ENCODE data around the gene NR2C2. TPM values are rescaled to one million over a fixed set of nuclear protein-coding genes. Genes with fewer than 3 reads are reported as not detected.

NR2C2 gene
- polyA plus RNA-seq, 1 donor (not counting 4 experiments of a cell fraction or from before 2014, with no cell fraction given), result 9.4 TPM

- H3K9ac ChIP-seq (ENCODE audit: control insufficient read depth, extremely low read depth, insufficient read depth, low read length), result no peak overlapping the region
- FAIRE-seq, result no peak
- H3K4me1 ChIP-seq (ENCODE audit: control insufficient read depth, extremely low read depth, insufficient read depth, low read length), result no peaks in the 10 kb centered on the region
- no peaks in the 10 kb centered on the region for H3K79me2 ChIP-seq (ENCODE audit: control insufficient read depth, insufficient read depth, low read length)
- dilution Hi-C loops (cut with MboI; ENCODE audit: extremely low pct_ligation_motif_present, low sequenced_read_pairs), result no loop called here
- no peaks in the 10 kb centered on the region for H3K27me3 ChIP-seq (ENCODE audit: control insufficient read depth, extremely low read depth, insufficient read depth, low read length)
- peaks cover 14 to 27% of the 10 kb centered on the region in 2 experiments for H3K36me3 ChIP-seq (ENCODE audit: control insufficient read depth in 2 of 2, extremely low read depth in 1 of 2, insufficient read depth in 2 of 2, low read length in 2 of 2)
- no peak overlapping the region for H3K27ac ChIP-seq (ENCODE audit: control insufficient read depth, insufficient read depth, low read length)
- no peak for TF ChIP-seq EZH2 (IDR thresholded peaks at IDR 0.05; ENCODE audit: low read length)
- no peaks in the 10 kb centered on the region for H3K9me1 ChIP-seq (ENCODE audit: control insufficient read depth, extremely low read depth, insufficient read depth, low read length)
- no peaks in the 10 kb centered on the region for H4K20me1 ChIP-seq (ENCODE audit: control insufficient read depth, extremely low read depth, insufficient read depth, low read length)
- H2AFZ ChIP-seq (ENCODE audit: control insufficient read depth, low read length), result no peak overlapping the region
- DNase-seq (ENCODE audit: low read depth, low spot score), result no peak
- no peak overlapping the region for H3K4me2 ChIP-seq (ENCODE audit: control insufficient read depth, extremely low read depth, insufficient read depth, low read depth, low read length)
- H3K9me3 ChIP-seq (ENCODE audit: control insufficient read depth, low read depth, low read length), result no peaks in the 10 kb centered on the region
- no peak overlapping the region for H3K4me3 ChIP-seq (ENCODE audit: control insufficient read depth in 2 of 3, extremely low read depth in 1 of 3, insufficient read depth in 2 of 3, low read depth in 1 of 3, low read length in 3 of 3)
Measured at GRCh38 chr3:15029625-15030024, 82.2 kb downstream of the NR2C2 start.

- no peak for TF ChIP-seq EZH2 (IDR thresholded peaks at IDR 0.05; ENCODE audit: low read length)
- TF ChIP-seq CTCF (optimal IDR thresholded peaks at IDR 0.05 in 1 of 3, IDR thresholded peaks at IDR 0.05 in 1 of 3, conservative IDR thresholded peaks at IDR 0.05 in 1 of 3; ENCODE audit: extremely low read depth in 1 of 3, insufficient read depth in 2 of 3, low read length in 3 of 3), result no peak
- peaks cover 15 to 30% of the 10 kb centered on the region in 2 experiments for H3K36me3 ChIP-seq (ENCODE audit: control insufficient read depth in 2 of 2, extremely low read depth in 1 of 2, insufficient read depth in 2 of 2, low read length in 2 of 2)
- no peak for FAIRE-seq
Measured at GRCh38 chr3:15032650-15033049, 85.3 kb downstream of the NR2C2 start.

GRCh38 chr3:15033103-15033502 is 85.7 kb downstream of the NR2C2 start:
- Histone ChIP-seq H3K36me3 (ENCODE audit: control insufficient read depth in 2 of 2, extremely low read depth in 1 of 2, insufficient read depth in 2 of 2, low read length in 2 of 2) (peaks cover 15 to 30% of the 10 kb centered on the region in 2 experiments), H3K4me2 (ENCODE audit: control insufficient read depth, extremely low read depth, insufficient read depth, low read depth, low read length) (no peak overlapping the region), H2AFZ (ENCODE audit: control insufficient read depth, low read length) (no peak overlapping the region), H3K4me3 (ENCODE audit: control insufficient read depth in 2 of 3, extremely low read depth in 1 of 3, insufficient read depth in 2 of 3, low read depth in 1 of 3, low read length in 3 of 3) (no peak overlapping the region), H3K79me2 (ENCODE audit: control insufficient read depth, insufficient read depth, low read length) (no peaks in the 10 kb centered on the region), H3K9me1 (ENCODE audit: control insufficient read depth, extremely low read depth, insufficient read depth, low read length) (no peaks in the 10 kb centered on the region), H3K9me3 (ENCODE audit: control insufficient read depth, low read depth, low read length) (no peaks in the 10 kb centered on the region), H3K27me3 (ENCODE audit: control insufficient read depth, extremely low read depth, insufficient read depth, low read length) (no peaks in the 10 kb centered on the region), H3K9ac (ENCODE audit: control insufficient read depth, extremely low read depth, insufficient read depth, low read length) (no peak overlapping the region), H4K20me1 (ENCODE audit: control insufficient read depth, extremely low read depth, insufficient read depth, low read length) (no peaks in the 10 kb centered on the region), H3K27ac (ENCODE audit: control insufficient read depth, insufficient read depth, low read length) (no peak overlapping the region), H3K4me1 (ENCODE audit: control insufficient read depth, extremely low read depth, insufficient read depth, low read length) (no peaks in the 10 kb centered on the region)
- FAIRE-seq (no peak), DNase-seq (ENCODE audit: low read depth, low spot score) (no peak)
- TF ChIP-seq CTCF (optimal IDR thresholded peaks at IDR 0.05 in 1 of 3, IDR thresholded peaks at IDR 0.05 in 1 of 3, conservative IDR thresholded peaks at IDR 0.05 in 1 of 3; ENCODE audit: extremely low read depth in 1 of 3, insufficient read depth in 2 of 3, low read length in 3 of 3), result no peak
- no peak for TF ChIP-seq EZH2 (IDR thresholded peaks at IDR 0.05; ENCODE audit: low read length)
- dilution Hi-C loops (cut with MboI; ENCODE audit: extremely low pct_ligation_motif_present, low sequenced_read_pairs), result no loop called here

More at GRCh38 chr3:15032650-15033049, 85.3 kb downstream of the NR2C2 start:
- dilution Hi-C loops (cut with MboI; ENCODE audit: extremely low pct_ligation_motif_present, low sequenced_read_pairs), result no loop called here
- Histone ChIP-seq H3K27ac (ENCODE audit: control insufficient read depth, insufficient read depth, low read length) (no peak overlapping the region), H3K9me3 (ENCODE audit: control insufficient read depth, low read depth, low read length) (no peaks in the 10 kb centered on the region), H3K4me3 (ENCODE audit: control insufficient read depth in 2 of 3, extremely low read depth in 1 of 3, insufficient read depth in 2 of 3, low read depth in 1 of 3, low read length in 3 of 3) (no peak overlapping the region), H3K9ac (ENCODE audit: control insufficient read depth, extremely low read depth, insufficient read depth, low read length) (no peak overlapping the region), H3K4me1 (ENCODE audit: control insufficient read depth, extremely low read depth, insufficient read depth, low read length) (no peaks in the 10 kb centered on the region), H2AFZ (ENCODE audit: control insufficient read depth, low read length) (no peak overlapping the region), H3K9me1 (ENCODE audit: control insufficient read depth, extremely low read depth, insufficient read depth, low read length) (no peaks in the 10 kb centered on the region), H4K20me1 (ENCODE audit: control insufficient read depth, extremely low read depth, insufficient read depth, low read length) (no peaks in the 10 kb centered on the region), H3K79me2 (ENCODE audit: control insufficient read depth, insufficient read depth, low read length) (no peaks in the 10 kb centered on the region), H3K4me2 (ENCODE audit: control insufficient read depth, extremely low read depth, insufficient read depth, low read depth, low read length) (no peak overlapping the region), H3K27me3 (ENCODE audit: control insufficient read depth, extremely low read depth, insufficient read depth, low read length) (no peaks in the 10 kb centered on the region)
- DNase-seq (ENCODE audit: low read depth, low spot score), result no peak

Measured in keratinocyte (primary cell).